ENCODE results near the gene SLC41A2.
"Not testable (repeated sequence)": the region's sequence is repeated elsewhere in the genome, so short reads cannot be mapped to it uniquely, and the experiment has no call there.

The SLC41A2 gene

GRCh38 chr12:104963757-104964156 is 5.7 kb upstream of the SLC41A2 start:
- DNase-seq = no peak

- no peak for DNase-seq
These were observed 2.4 kb upstream of the SLC41A2 start for GRCh38 chr12:104960464-104960863.

- DNase-seq = no peak
These were observed 1.3 kb upstream of the SLC41A2 start for GRCh38 chr12:104959335-104959841.

- no peak for DNase-seq
These were observed 780 bp upstream of the SLC41A2 start for GRCh38 chr12:104958805-104959334.

GRCh38 chr12:104957719-104958000 is 430 bp downstream of the SLC41A2 start:
- no peak for DNase-seq

GRCh38 chr12:104956870-104957718 is 996 bp downstream of the SLC41A2 start:
- DNase-seq = no peak

- no peak for DNase-seq
These were observed 2.4 kb downstream of the SLC41A2 start for GRCh38 chr12:104955703-104956102.

- DNase-seq = no peak
These were observed 4.8 kb downstream of the SLC41A2 start for GRCh38 chr12:104953323-104953722.

GRCh38 chr12:104952816-104953215 is 5.3 kb downstream of the SLC41A2 start:
- no peak for DNase-seq

- DNase-seq = no peak
These were observed 6.2 kb downstream of the SLC41A2 start for GRCh38 chr12:104951759-104952509.

- not testable (repeated sequence) for DNase-seq
These were observed 9.4 kb downstream of the SLC41A2 start for GRCh38 chr12:104948716-104949115.

- DNase-seq = no peak
These were observed 13.8 kb downstream of the SLC41A2 start for GRCh38 chr12:104944252-104944651.

GRCh38 chr12:104943401-104943800 is 14.7 kb downstream of the SLC41A2 start:
- not testable (repeated sequence) for DNase-seq

- DNase-seq = no peak
These were observed 16.0 kb downstream of the SLC41A2 start for GRCh38 chr12:104942075-104942474.

GRCh38 chr12:104941454-104941853 is 16.6 kb downstream of the SLC41A2 start:
- no peak for DNase-seq

- DNase-seq = no peak
These were observed 19.0 kb downstream of the SLC41A2 start for GRCh38 chr12:104939089-104939488.

GRCh38 chr12:104938371-104938770 is 19.7 kb downstream of the SLC41A2 start:
- DNase-seq = no peak

GRCh38 chr12:104935886-104936285 is 22.2 kb downstream of the SLC41A2 start:
- DNase-seq = no peak

- no peak for DNase-seq
These were observed 24.3 kb downstream of the SLC41A2 start for GRCh38 chr12:104933778-104934177.

- no peak for DNase-seq
These were observed 25.0 kb downstream of the SLC41A2 start for GRCh38 chr12:104933128-104933527.

GRCh38 chr12:104930388-104931326 is 27.4 kb downstream of the SLC41A2 start:
- DNase-seq = no peak

- no peak for DNase-seq
These were observed 28.1 kb downstream of the SLC41A2 start for GRCh38 chr12:104929977-104930376.

- DNase-seq = no peak
These were observed 28.7 kb downstream of the SLC41A2 start for GRCh38 chr12:104929368-104929767.

Data from NCI-H1436 (cell line).